H1 (cell line): Measurements from ENCODE around the gene MIB2. TPM values are rescaled to one million over a fixed set of nuclear protein-coding genes. Genes with fewer than 3 reads are reported as not detected.
A peak's percentile ranks its signal among the peaks of the same experiment; 100 is the strongest.

Experiments used
- CTCF ChIA-PET: fragments of 300-600 bp; sonication (Branson Sonifier 250); formaldehyde crosslinking; loops from one replicate; lab custom pipeline; 2021; ENCODE audit not compliant: partially characterized antibody; lab: Charles Lee
- POLR2A ChIA-PET: fragments of 300-600 bp; sonication (Branson Sonifier 250); formaldehyde crosslinking; loops from one replicate; lab custom pipeline; 2021; ENCODE audit warnings: inconsistent platforms; ENCODE audit not compliant: partially characterized antibody; lab: Charles Lee
- DNase-seq, 2 experiments: peaks; one replicate each; pipeline versions ENCODE4 v3.0.0 to v3.0.0-alpha.2; 2010 to 2022; ENCODE audit warnings: low spot score in 2 of 2, low read depth in 1 of 2, mixed read lengths in 1 of 2
- FAIRE-seq: peaks from 2 replicates; lab custom pipeline; 2011; peaks lifted over from hg19 to GRCh38; lab: Jason Lieb, UNC
- H2AFZ ChIP-seq: 2 replicates; pipeline ENCODE4 v1.8.1; 2012; ENCODE audit warnings: low read length, inconsistent platforms
- H2AK5ac ChIP-seq: 2 replicates; pipeline ENCODE4 v1.6.1; 2013; ENCODE audit warnings: low read depth, low read length
- H2BK120ac ChIP-seq: replicated peaks from 2 replicates; pipeline ENCODE3; 2013; ENCODE audit warnings: low read depth, low read length, inconsistent platforms
- H2BK12ac ChIP-seq: 2 replicates; pipeline ENCODE4 v1.6.1; 2013; ENCODE audit warnings: low read depth, low read length
- H2BK15ac ChIP-seq: 2 replicates; pipeline ENCODE4 v1.6.1; 2013; ENCODE audit warnings: low read length
- H2BK20ac ChIP-seq: 2 replicates; pipeline ENCODE4 v1.6.1; 2013; ENCODE audit warnings: low read length
- H2BK5ac ChIP-seq: 2 replicates; pipeline ENCODE4 v1.6.1; 2013; ENCODE audit warnings: low read depth, low read length
- H3K14ac ChIP-seq: 2 replicates; pipeline ENCODE4 v1.6.1; 2013; ENCODE audit warnings: inconsistent platforms; ENCODE audit not compliant: insufficient read length
- H3K18ac ChIP-seq: 2 replicates; pipeline ENCODE4 v1.6.1; 2013; ENCODE audit warnings: low read length; ENCODE audit errors: extremely low read depth
- H3K23ac ChIP-seq: 2 replicates; pipeline ENCODE4 v1.6.1; 2013; ENCODE audit warnings: inconsistent platforms; ENCODE audit not compliant: insufficient read length
- H3K23me2 ChIP-seq: 2 replicates; pipeline ENCODE4 v1.6.1; 2013; ENCODE audit warnings: low read depth, low read length
- H3K27ac ChIP-seq: 2 replicates; pipeline ENCODE4 v1.6.1; 2011; ENCODE audit warnings: low read depth, low read length, inconsistent platforms
- H3K27me3 ChIP-seq, 4 experiments: replicated peaks in 1 of 4; 1 replicate in 1 of 4; 2 replicates in 3 of 4; pipeline versions ENCODE4 v1.6.1 to v1.8.1; 2011 to 2013; ENCODE audit warnings: low read length in 3 of 4, mild to moderate bottlenecking in 3 of 4, inconsistent platforms in 2 of 4, mixed read lengths in 2 of 4, moderate library complexity in 1 of 4; ENCODE audit not compliant: control insufficient read depth in 3 of 4, insufficient read depth in 3 of 4; ENCODE audit errors: extremely low read depth in 1 of 4
- H3K36me3 ChIP-seq, 4 experiments: 2 replicates each; pipeline versions ENCODE4 v1.6.1 to v1.8.1; 2011 to 2013; ENCODE audit warnings: mild to moderate bottlenecking in 4 of 4, low read length in 3 of 4, moderate library complexity in 2 of 4, control low read depth in 1 of 4, inconsistent platforms in 1 of 4; ENCODE audit not compliant: insufficient read depth in 4 of 4, control insufficient read depth in 2 of 4
- H3K4ac ChIP-seq: replicated peaks from 2 replicates; pipeline ENCODE3; 2013; ENCODE audit warnings: low read length, low read depth, mixed read lengths, inconsistent platforms; ENCODE audit not compliant: insufficient read length
- H3K4me1 ChIP-seq, 4 experiments: replicated peaks in 1 of 4; 1 replicate in 1 of 4; 2 replicates in 3 of 4; pipeline versions ENCODE4 v1.6.1 to v1.8.1; 2011 to 2013; ENCODE audit warnings: low read length in 3 of 4, inconsistent platforms in 2 of 4, mixed read lengths in 1 of 4; ENCODE audit not compliant: insufficient read depth in 4 of 4, control insufficient read depth in 3 of 4
- H3K4me2 ChIP-seq, 2 experiments: 2 replicates each; pipeline versions ENCODE4 v1.6.1 to v1.8.1; 2011 to 2013; ENCODE audit warnings: low read depth in 2 of 2, low read length in 2 of 2, control low read depth in 1 of 2, inconsistent platforms in 1 of 2, mild to moderate bottlenecking in 1 of 2; ENCODE audit not compliant: insufficient read depth in 1 of 2
- H3K4me3 ChIP-seq, 4 experiments: fragments of 200-600, 300-600 bp in 1 of 4; sonication (generic), shearing (Covaris generic), sonication (Bioruptor Twin) in 1 of 4; 2 replicates each; pipeline versions ENCODE4 v1.5.1 to v1.8.1; 2011 to 2016; ENCODE audit warnings: low read length in 4 of 4, low read depth in 3 of 4, control low read depth in 2 of 4, inconsistent platforms in 2 of 4, mild to moderate bottlenecking in 2 of 4, mixed read lengths in 1 of 4, moderate library complexity in 1 of 4; ENCODE audit not compliant: insufficient read depth in 2 of 4; ENCODE audit errors: extremely low read depth in 1 of 4
- H3K56ac ChIP-seq: replicated peaks from 2 replicates; pipeline ENCODE3; 2013; ENCODE audit warnings: low read depth, mild to moderate bottlenecking, mixed read lengths, low read length, inconsistent platforms; ENCODE audit not compliant: insufficient read length
- H3K79me1 ChIP-seq: 2 replicates; pipeline ENCODE4 v1.6.1; 2013; ENCODE audit warnings: low read depth, low read length, control low read depth
- H3K79me2 ChIP-seq, 2 experiments: 2 replicates each; pipeline versions ENCODE4 v1.6.1 to v1.8.1; 2012 to 2013; ENCODE audit warnings: low read length in 2 of 2, mild to moderate bottlenecking in 2 of 2, inconsistent platforms in 1 of 2; ENCODE audit not compliant: insufficient read depth in 2 of 2, control insufficient read depth in 1 of 2
- H3K9ac ChIP-seq, 4 experiments: replicated peaks in 1 of 4; 1 replicate in 1 of 4; 2 replicates in 3 of 4; pipeline versions ENCODE4 v1.6.1 to v1.8.1; 2011 to 2013; ENCODE audit warnings: low read depth in 3 of 4, low read length in 3 of 4, control low read depth in 2 of 4, mild to moderate bottlenecking in 2 of 4, moderate library complexity in 2 of 4, inconsistent platforms in 1 of 4; ENCODE audit errors: extremely low read depth in 1 of 4
- H3K9me3 ChIP-seq, 2 experiments: 2 replicates each; pipeline versions ENCODE4 v1.6.1 to v1.8.1; 2012 to 2013; ENCODE audit warnings: mild to moderate bottlenecking in 2 of 2, moderate library complexity in 2 of 2, control low read depth in 1 of 2, inconsistent platforms in 1 of 2, low read depth in 1 of 2, low read length in 1 of 2, mixed read lengths in 1 of 2; ENCODE audit not compliant: insufficient read depth in 2 of 2
- H4K20me1 ChIP-seq, 2 experiments: replicated peaks in 1 of 2; 2 replicates each; pipeline versions ENCODE3 to v1.8.1; 2011 to 2013; ENCODE audit warnings: inconsistent platforms in 2 of 2, low read length in 2 of 2, mild to moderate bottlenecking in 1 of 2; ENCODE audit not compliant: insufficient read depth in 2 of 2, control insufficient read depth in 1 of 2
- H4K5ac ChIP-seq: 2 replicates; pipeline ENCODE4 v1.6.1; 2013; ENCODE audit warnings: low read length, low read depth, mixed read lengths, inconsistent platforms; ENCODE audit not compliant: insufficient read length
- H4K8ac ChIP-seq: 2 replicates; pipeline ENCODE4 v1.8.0; 2013; ENCODE audit warnings: mild to moderate bottlenecking, moderate library complexity, low read length, inconsistent platforms; ENCODE audit not compliant: insufficient read depth; ENCODE audit errors: extremely low read depth
- H4K91ac ChIP-seq: replicated peaks from 2 replicates; pipeline ENCODE3; 2013; ENCODE audit warnings: low read length, mixed read lengths, inconsistent platforms; ENCODE audit not compliant: insufficient read length
- CTBP2 ChIP-seq: IDR thresholded peaks from 2 replicates; pipeline ENCODE4 v1.7.0; 2011; ENCODE audit warnings: borderline replicate concordance, mild to moderate bottlenecking, moderate library complexity, mixed read lengths, low read length; ENCODE audit not compliant: insufficient read depth, insufficient read length
- GABPA ChIP-seq: IDR thresholded peaks from 2 replicates; pipeline ENCODE4 v1.6.1; 2011; ENCODE audit warnings: mild to moderate bottlenecking, low read length, moderate library complexity, borderline replicate concordance; ENCODE audit not compliant: insufficient read depth
- KDM1A ChIP-seq: fragments of 200-600, 300-600 bp; sonication (generic); IDR thresholded peaks from 2 replicates; pipeline ENCODE4 v1.7.1; 2016; ENCODE audit warnings: mild to moderate bottlenecking, low read length, borderline replicate concordance
- KDM4A ChIP-seq: IDR thresholded peaks from one replicate; pipeline ENCODE4 v1.7.1; 2012; ENCODE audit warnings: low read depth, mild to moderate bottlenecking, moderate library complexity, low read length, inconsistent platforms; ENCODE audit not compliant: severe bottlenecking
- KDM5A ChIP-seq: fragments of 200-600 bp; IDR thresholded peaks from 2 replicates; pipeline ENCODE4 v1.7.1; 2012; ENCODE audit warnings: mild to moderate bottlenecking, low read length, inconsistent platforms, mixed read lengths
- MAFK ChIP-seq: IDR thresholded peaks from 2 replicates; pipeline ENCODE4 v1.6.1; 2012; ENCODE audit warnings: low read depth, mild to moderate bottlenecking, improper control_type of control experiment, low read length
- TCF12 ChIP-seq: IDR thresholded peaks from 2 replicates; pipeline ENCODE4 v1.6.1; 2011; ENCODE audit warnings: low read depth, mild to moderate bottlenecking, low read length
- ZNF274 ChIP-seq: IDR thresholded peaks from 2 replicates; pipeline ENCODE4 v1.7.0; 2012; ENCODE audit warnings: low read length, borderline replicate concordance; ENCODE audit errors: extremely low read depth
- WGBS, 2 experiments: shearing (Covaris generic) in 1 of 2; methylation state at CpG; one replicate each; pipeline versions ENCODE4 v1.1.6 to v1.1.7; 2013 to 2015; ENCODE audit warnings: low lambda C conversion rate in 2 of 2, mixed read lengths in 2 of 2, inconsistent platforms in 1 of 2, low coverage in 1 of 2, missing lambda C conversion rate in 1 of 2; ENCODE audit not compliant: insufficient replicate concordance in 2 of 2, insufficient coverage in 1 of 2, insufficient read length in 1 of 2; ENCODE audit errors: extremely low coverage in 1 of 2, missing lambda C conversion rate in 1 of 2; 5-methylcytosine and 5-hydroxymethylcytosine counted together
- polyA plus RNA-seq, 7 experiments: library from polyadenylated mRNA; depleted of rRNA in 3 of 7; stranded (reverse) in 5 of 7; unstranded in 2 of 7; fragments of >200 nt in 5 of 7; fragments of 200-250 nt in 2 of 7; gene quantifications; 1 replicate in 5 of 7; 2 replicates in 1 of 7; 4 replicates in 1 of 7; pipeline versions ENCODE4 v1.2.1 to v1.2.3, GENCODE V29; 2011 to 2013; ENCODE audit warnings: missing spikeins in 2 of 7, mixed read lengths in 2 of 7
- total RNA-seq: library from RNA; stranded (reverse); fragmentation: NEBNext Ultra II Directional; extraction: Animal tissue kit (Norgen Biotek cat#: 25700); gene quantifications from 2 replicates; pipeline ENCODE4 v1.2.1, GENCODE V29; 2021
- TF ChIP-seq, protein P1 (sequence below): IDR thresholded peaks from 2 replicates; pipeline ENCODE4 v1.6.1; 2012; ENCODE audit warnings: inconsistent platforms

MIB2 gene
- total and polyA plus RNA-seq, 2 of the 8 experiments (the other 6 are each of a cell fraction or from before 2014, with no cell fraction given) = 32.5 to 60.0 TPM

GRCh38 chr1:1627829-1628753 lies 12.8 kb downstream of the MIB2 start:
- no peak for DNase-seq
- no peak overlapping the region for H4K5ac ChIP-seq
- H3K36me3 ChIP-seq = no peaks in the 10 kb centered on the region
- no peak overlapping the region for H2AK5ac ChIP-seq
- H3K4me3 ChIP-seq = peak overlapping the region in 2 of 4 experiments; percentile 46 to 70; a peak in 3 of 8 replicates
- no peak overlapping the region for H3K14ac ChIP-seq
- H3K9me3 ChIP-seq = no peaks in the 10 kb centered on the region
- H3K79me2 ChIP-seq = no peaks in the 10 kb centered on the region
- no peak for FAIRE-seq
- H3K18ac ChIP-seq = peak overlapping the region; percentile 60; the same call in 1 of the 2 replicates
- 88% methylated on average over 53 of the region's 53 CpGs; no CpG with 5 or more reads in 1 of the 2 experiments for WGBS, 2 experiments
- H4K8ac ChIP-seq = peak overlapping the region; percentile 79; the same call in 1 of the 2 replicates
- H3K27me3 ChIP-seq = peaks cover 8 to 23% (median 14%) of the 10 kb centered on the region in 4 experiments; a peak in 6 of 7 replicates
- CTCF ChIA-PET = interaction anchor here (0.8 to 3.8 kb wide), 4 partner anchors 8 to 50 kb away, joined by 3 to 21 read pairs (median 4); no protein-coding TSS in a partner anchor
- peak overlapping the region; percentile 63 to 73; a peak in 3 of 4 replicates for H3K4me2 ChIP-seq
- peak overlapping the region; percentile 15 for H4K91ac ChIP-seq
- peaks cover 0 to 6% (median 2%) of the 10 kb centered on the region in 4 experiments; a peak in 4 of 7 replicates for H3K4me1 ChIP-seq
- no peak overlapping the region for H3K56ac ChIP-seq
- peaks cover 9% of the 10 kb centered on the region; the same call in 1 of the 2 replicates for H3K23me2 ChIP-seq
- no peak overlapping the region for H3K23ac ChIP-seq
- peak overlapping the region in 1 of 4 experiments; percentile 23; a peak in 1 of 7 replicates for H3K9ac ChIP-seq
- 0 out of 2 replicates have a peak overlapping the region, but pooled peaks have one; percentile 52 for H2BK5ac ChIP-seq
- no peak overlapping the region for H2BK20ac ChIP-seq
- 0 out of 2 replicates have a peak overlapping the region, but pooled peaks have one; percentile 88 for H2BK15ac ChIP-seq
- H3K4ac ChIP-seq = peak overlapping the region; percentile 38
- no peaks in the 10 kb centered on the region for H3K79me1 ChIP-seq
- H4K20me1 ChIP-seq = peaks cover 0 to 12% of the 10 kb centered on the region in 2 experiments
- no peak overlapping the region for H2BK120ac ChIP-seq
- H3K27ac ChIP-seq = no peak overlapping the region
- no peak overlapping the region for H2AFZ ChIP-seq
- POLR2A ChIA-PET = interaction anchor here (0.7 to 4.4 kb wide), 8 partner anchors 9 to 609 kb away, joined by 3 to 34 read pairs (median 5); partner anchors contain the start of gene MIB2
- H2BK12ac ChIP-seq = peak overlapping the region; percentile 75; the same call in 1 of the 2 replicates
- TF ChIP-seq ZNF274 (no peak), MAFK (no peak), KDM4A (no peak), CTBP2 (no peak), TCF12 (no peak), KDM1A (no peak), KDM5A (no peak), GABPA (0 out of 2 replicates have a peak, but pooled peaks have one; percentile 11)
- TF ChIP-seq, protein P1, sequence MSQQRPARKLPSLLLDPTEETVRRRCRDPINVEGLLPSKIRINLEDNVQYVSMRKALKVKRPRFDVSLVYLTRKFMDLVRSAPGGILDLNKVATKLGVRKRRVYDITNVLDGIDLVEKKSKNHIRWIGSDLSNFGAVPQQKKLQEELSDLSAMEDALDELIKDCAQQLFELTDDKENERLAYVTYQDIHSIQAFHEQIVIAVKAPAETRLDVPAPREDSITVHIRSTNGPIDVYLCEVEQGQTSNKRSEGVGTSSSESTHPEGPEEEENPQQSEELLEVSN = no peak
